Kidney (tissue), 14 donors: ENCODE data around the gene VTI1A. TPM values are rescaled to one million over a fixed set of nuclear protein-coding genes. Genes with fewer than 3 reads are reported as not detected.

Experiments
- DNase-seq, 5 donors: peaks; one replicate each; pipeline ENCODE4 v3.0.0-alpha.2; 2013 to 2020
- FAIRE-seq: peaks from 2 replicates; lab custom pipeline; 2012; peaks lifted over from hg19 to GRCh38; lab: Jason Lieb, UNC
- H3K27ac ChIP-seq, 2 donors: one replicate each; pipeline ENCODE4 v1.7.0; 2013; ENCODE audit warnings: low read depth in 2 of 2, low read length in 2 of 2, inconsistent platforms in 1 of 2
- H3K27me3 ChIP-seq: one replicate; pipeline ENCODE4 v1.7.1; 2013; ENCODE audit warnings: low read length, inconsistent platforms; ENCODE audit not compliant: control insufficient read depth, insufficient read depth
- H3K36me3 ChIP-seq, 3 donors: one replicate each; pipeline versions ENCODE4 v1.7.0 to v1.7.1; 2013; ENCODE audit warnings: low read length in 3 of 3, control low read depth in 1 of 3, inconsistent platforms in 1 of 3; ENCODE audit not compliant: insufficient read depth in 3 of 3, control insufficient read depth in 2 of 3
- H3K4me1 ChIP-seq, 3 donors: one replicate each; pipeline versions ENCODE4 v1.7.0 to v1.7.1; 2013; ENCODE audit warnings: low read length in 3 of 3, inconsistent platforms in 1 of 3, low read depth in 1 of 3; ENCODE audit not compliant: control insufficient read depth in 2 of 3, insufficient read depth in 2 of 3
- H3K4me3 ChIP-seq, 3 donors: one replicate each; pipeline versions ENCODE4 v1.7.0 to v1.8.1; 2013; ENCODE audit warnings: low read length in 3 of 3, control low read depth in 1 of 3, inconsistent platforms in 1 of 3
- H3K9ac ChIP-seq, 3 donors: one replicate each; pipeline versions ENCODE4 v1.7.0 to v1.7.1; 2013; ENCODE audit warnings: low read length in 3 of 3, control low read depth in 1 of 3, inconsistent platforms in 1 of 3
- H3K9me3 ChIP-seq, 3 donors: one replicate each; pipeline versions ENCODE4 v1.7.0 to v1.7.1; 2013; ENCODE audit warnings: low read length in 3 of 3, control low read depth in 1 of 3, inconsistent platforms in 1 of 3; ENCODE audit not compliant: control insufficient read depth in 2 of 3, insufficient read depth in 1 of 3
- CTCF ChIP-seq: IDR thresholded peaks from 3 replicates; pipeline ENCODE4 v1.5.1; 2012; ENCODE audit warnings: mild to moderate bottlenecking, moderate library complexity, borderline replicate concordance; ENCODE audit not compliant: insufficient read depth; ENCODE audit errors: extremely low read depth
- intact Hi-C: fragments of 100-400 bp; cut with DNase I; formaldehyde crosslinking; loops from one replicate; pipeline ENCODE4 v1.11.1; 2022
- polyA plus RNA-seq: library from polyadenylated mRNA; stranded (reverse); fragments of 350-450 nt; fragmentation: Illumina TruSeq; extraction: RNeasy Lipid Tissue Mini Kit (QIAGEN cat#74804); gene quantifications from one replicate; pipeline ENCODE4 v1.2.3, GENCODE V29; 2014; ENCODE audit warnings: low read depth, low replicate concordance; ENCODE audit not compliant: insufficient read depth
- total RNA-seq: library from RNA; stranded (reverse); fragmentation: NEBNext Ultra II Directional; extraction: Animal tissue kit (Norgen Biotek cat#: 25700); gene quantifications from one replicate; pipeline ENCODE4 v1.2.1, GENCODE V29; 2021
- donor health status: control.
- donor health status: control.
- donor health status: control.
- donor health status: control.
- donor health status: control.
- donor health status: DM: yes; HTN: yes; CAD: no.
- donor health status: Normal renal cell carcinoma (clear cell type).

VTI1A gene
- total and polyA plus RNA-seq, 2 donors from 2014 or later = 9.2 to 41.8 TPM

GRCh38 chr10:112789248-112789647, 342.2 kb downstream of the VTI1A start:
- Histone ChIP-seq H3K27ac (no peak overlapping the region), H3K27me3 (no peaks in the 10 kb centered on the region), H3K9me3 (peaks cover 0 to 4% (median 0%) of the 10 kb centered on the region in 3 donors), H3K9ac (no peak overlapping the region), H3K4me3 (no peak overlapping the region), H3K36me3 (no peaks in the 10 kb centered on the region), H3K4me1 (peaks cover 0 to 13% (median 4%) of the 10 kb centered on the region in 3 donors)
- DNase-seq (no peak), FAIRE-seq (no peak)
- no peak for TF ChIP-seq CTCF
- intact Hi-C loops = no loop called here

- no peak for DNase-seq
- Histone ChIP-seq H3K9ac (no peak overlapping the region), H3K4me3 (no peak overlapping the region), H3K27me3 (no peaks in the 10 kb centered on the region), H3K4me1 (peaks cover 0 to 10% (median 4%) of the 10 kb centered on the region in 3 donors), H3K36me3 (no peaks in the 10 kb centered on the region), H3K9me3 (peaks cover 0 to 4% (median 0%) of the 10 kb centered on the region in 3 donors), H3K27ac (no peak overlapping the region)
- FAIRE-seq = no peak
- no peak for TF ChIP-seq CTCF
- intact Hi-C loops = no loop called here
Measured at GRCh38 chr10:112790030-112790429, 343.0 kb downstream of the VTI1A start.

GRCh38 chr10:112790921-112791320, 343.9 kb downstream of the VTI1A start:
- TF ChIP-seq CTCF = no peak
- Histone ChIP-seq H3K27me3 (no peaks in the 10 kb centered on the region), H3K36me3 (no peaks in the 10 kb centered on the region), H3K9me3 (peaks cover 0 to 4% (median 0%) of the 10 kb centered on the region in 3 donors), H3K27ac (no peak overlapping the region), H3K9ac (no peak overlapping the region), H3K4me3 (no peak overlapping the region), H3K4me1 (peaks cover 0 to 10% (median 4%) of the 10 kb centered on the region in 3 donors)
- intact Hi-C loops = no loop called here
- DNase-seq = no peak
- FAIRE-seq = no peak

- no peak overlapping the region for H3K27ac ChIP-seq
- no peaks in the 10 kb centered on the region for H3K27me3 ChIP-seq
- peaks cover 0 to 10% (median 4%) of the 10 kb centered on the region in 3 donors for H3K4me1 ChIP-seq
- no peaks in the 10 kb centered on the region for H3K36me3 ChIP-seq
- intact Hi-C loops = no loop called here
- peaks cover 0 to 4% (median 0%) of the 10 kb centered on the region in 3 donors for H3K9me3 ChIP-seq
- no peak overlapping the region for H3K9ac ChIP-seq
- no peak for TF ChIP-seq CTCF
- H3K4me3 ChIP-seq = no peak overlapping the region
- no peak for FAIRE-seq
- no peak for DNase-seq
Measured at GRCh38 chr10:112791447-112791846, 344.4 kb downstream of the VTI1A start.
